Glomerular visceral epithelial cell (primary cell): ENCODE results near the gene MRPS12.
"Not testable (repeated sequence)": the region's sequence is repeated elsewhere in the genome, so short reads cannot be mapped to it uniquely, and the experiment has no call there.

ENCODE experiments used
- DNase-seq: peaks from one replicate; pipeline ENCODE4 v3.0.0-alpha.2; 2016; ENCODE audit errors: extremely low spot score

Gene MRPS12

GRCh38 chr19:38939957-38940356 is 9.2 kb downstream of the MRPS12 start:
- no peak for DNase-seq

- not testable (repeated sequence) for DNase-seq
Measured at GRCh38 chr19:38941466-38941865, 10.7 kb downstream of the MRPS12 start.

- DNase-seq: no peak
Measured at GRCh38 chr19:38941979-38942378, 11.2 kb downstream of the MRPS12 start.

GRCh38 chr19:38942471-38943181 is 11.9 kb downstream of the MRPS12 start:
- DNase-seq: no peak

- no peak for DNase-seq
Measured at GRCh38 chr19:38944981-38945506, 14.3 kb downstream of the MRPS12 start.

GRCh38 chr19:38945562-38946228 is 15.0 kb downstream of the MRPS12 start:
- no peak for DNase-seq

GRCh38 chr19:38946229-38947010 is 15.7 kb downstream of the MRPS12 start:
- no peak for DNase-seq

GRCh38 chr19:38949580-38950367 is 19.0 kb downstream of the MRPS12 start:
- DNase-seq: no peak

GRCh38 chr19:38951187-38951586 is 20.4 kb downstream of the MRPS12 start:
- DNase-seq: no peak

GRCh38 chr19:38952395-38953165 is 21.8 kb downstream of the MRPS12 start:
- DNase-seq: peak; percentile 89

GRCh38 chr19:38953677-38954076 is 22.9 kb downstream of the MRPS12 start:
- no peak for DNase-seq

- DNase-seq: no peak
Measured at GRCh38 chr19:38956264-38956663, 25.5 kb downstream of the MRPS12 start.

GRCh38 chr19:38958301-38958700 is 27.6 kb downstream of the MRPS12 start:
- no peak for DNase-seq

GRCh38 chr19:38959618-38960017 is 28.9 kb downstream of the MRPS12 start:
- no peak for DNase-seq

GRCh38 chr19:38964738-38965137 is 34.0 kb downstream of the MRPS12 start:
- no peak for DNase-seq

GRCh38 chr19:38966149-38966548 is 35.4 kb downstream of the MRPS12 start:
- not testable (repeated sequence) for DNase-seq

GRCh38 chr19:38970664-38971532 is 40.2 kb downstream of the MRPS12 start:
- DNase-seq: no peak

GRCh38 chr19:38971672-38972071 is 40.9 kb downstream of the MRPS12 start:
- DNase-seq: no peak

GRCh38 chr19:38974624-38975213 is 44.0 kb downstream of the MRPS12 start:
- DNase-seq: no peak
